ENCODE measurements around the gene CDH20.

The CDH20 gene

DNA sequence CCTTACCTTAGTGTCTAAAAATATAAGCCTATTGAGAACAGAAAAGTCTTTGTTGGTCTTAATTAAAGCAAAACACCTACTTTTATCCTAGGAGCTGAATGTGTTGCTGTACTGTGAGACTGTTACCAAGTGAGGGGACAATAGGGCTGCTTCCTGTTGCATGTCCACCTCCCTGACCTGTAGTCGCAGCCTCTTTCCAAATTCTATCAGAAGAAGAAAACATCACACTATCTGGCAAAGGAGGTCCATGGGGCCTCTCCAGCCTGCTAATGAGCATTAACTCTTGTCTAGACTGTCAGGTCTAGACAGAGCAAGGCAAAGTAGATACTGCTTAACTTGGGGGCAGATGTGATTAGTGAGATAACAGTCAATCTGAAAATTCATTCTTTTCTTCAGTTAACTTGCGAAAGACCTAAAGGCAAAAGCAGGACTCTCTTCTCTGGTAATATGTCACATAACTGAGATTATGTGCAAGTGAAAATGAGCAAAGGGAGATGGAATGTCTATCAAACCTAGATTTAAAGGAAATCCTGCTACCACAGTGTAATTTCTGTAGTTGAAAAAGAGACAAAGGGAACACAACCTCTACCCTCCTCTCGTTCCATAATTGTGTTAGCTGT is 66.9 kb downstream of the CDH20 start:
- no peak overlapping the region for H3K14ac ChIP-seq (ENCODE audit: low read length in 2 of 2)
- no peak overlapping the region for H2AFZ ChIP-seq (ENCODE audit: low read depth, low read length)
- no peak overlapping the region for H3K27ac ChIP-seq (ENCODE audit: low read length, poor library complexity, severe bottlenecking)
- H3K4me2 ChIP-seq (ENCODE audit: low read length, poor library complexity, severe bottlenecking) = no peak overlapping the region
- H3K18ac ChIP-seq (ENCODE audit: low read depth in 1 of 2, low read length in 2 of 2) = no peak overlapping the region
- WGBS = 100% methylated on average over 1 of the region's 3 CpGs
- no peak overlapping the region for H2AK5ac ChIP-seq (ENCODE audit: low read length, severe bottlenecking)
- no peaks in the 10 kb centered on the region for H3K27me3 ChIP-seq (ENCODE audit: control insufficient read depth in 1 of 2, insufficient read depth in 1 of 2, low read length in 2 of 2)
- H3K4ac ChIP-seq (ENCODE audit: low read depth in 1 of 2, low read length in 2 of 2) = no peak overlapping the region
- no peak for DNase-seq
- no peak overlapping the region for H4K91ac ChIP-seq (ENCODE audit: low read length)
- H3K79me1 ChIP-seq (replicated peaks; ENCODE audit: low read length, poor library complexity, severe bottlenecking) = no peaks in the 10 kb centered on the region
- H3K9me3 ChIP-seq (ENCODE audit: control insufficient read depth, low read length) = no peaks in the 10 kb centered on the region
- H3K4me1 ChIP-seq (ENCODE audit: control insufficient read depth, insufficient read depth, low read depth, low read length) = no peaks in the 10 kb centered on the region
- H3K36me3 ChIP-seq (ENCODE audit: control insufficient read depth in 1 of 2, insufficient read depth in 2 of 2, low read depth in 1 of 2, low read length in 2 of 2) = no peaks in the 10 kb centered on the region
- H2BK120ac ChIP-seq (ENCODE audit: low read depth, low read length) = no peak overlapping the region
- H2BK12ac ChIP-seq (ENCODE audit: low read length in 2 of 2) = no peak overlapping the region
- no peak overlapping the region for H2BK15ac ChIP-seq (ENCODE audit: low read depth, poor library complexity, severe bottlenecking)
- peak overlapping the region in 1 of 2 experiments; percentile 39 for H3K4me3 ChIP-seq (ENCODE audit: insufficient read depth in 1 of 2, low read depth in 1 of 2, low read length in 2 of 2)
- no peak overlapping the region for H3K23ac ChIP-seq (ENCODE audit: low read length in 2 of 2)
- H3K9ac ChIP-seq (ENCODE audit: low read length) = peak overlapping the region; percentile 64
- H2BK5ac ChIP-seq (ENCODE audit: low read depth, low read length, poor library complexity, severe bottlenecking) = no peak overlapping the region
- H4K8ac ChIP-seq (ENCODE audit: low read length) = no peak overlapping the region

DNA sequence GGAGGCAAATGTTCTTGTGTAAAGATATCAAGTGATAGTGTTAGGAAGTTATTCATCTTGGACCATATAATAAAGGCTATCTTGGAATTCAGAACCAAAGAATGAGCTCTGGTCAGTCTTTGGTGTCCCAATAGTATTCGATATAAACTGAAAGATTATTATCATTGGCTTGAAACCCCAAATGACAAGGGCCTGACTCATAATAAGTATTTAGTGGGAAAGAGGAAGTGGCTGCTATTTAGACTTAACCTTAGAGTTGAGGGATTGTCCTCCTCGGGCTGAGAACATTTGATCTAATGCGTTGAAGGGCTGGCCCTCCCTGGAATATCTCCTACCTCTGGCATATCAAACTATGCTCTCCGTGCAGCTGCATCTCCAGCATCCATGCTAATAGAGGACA is 67.5 kb downstream of the CDH20 start:
- no peak overlapping the region for H4K91ac ChIP-seq (ENCODE audit: low read length)
- 75% methylated on average over 4 of the region's 4 CpGs for WGBS
- H3K79me1 ChIP-seq (replicated peaks; ENCODE audit: low read length, poor library complexity, severe bottlenecking) = no peaks in the 10 kb centered on the region
- H3K9me3 ChIP-seq (ENCODE audit: control insufficient read depth, low read length) = no peaks in the 10 kb centered on the region
- no peaks in the 10 kb centered on the region for H3K27me3 ChIP-seq (ENCODE audit: control insufficient read depth in 1 of 2, insufficient read depth in 1 of 2, low read length in 2 of 2)
- no peak overlapping the region for H2BK15ac ChIP-seq (ENCODE audit: low read depth, poor library complexity, severe bottlenecking)
- H3K23ac ChIP-seq (ENCODE audit: low read length in 2 of 2) = no peak overlapping the region
- no peaks in the 10 kb centered on the region for H3K4me1 ChIP-seq (ENCODE audit: control insufficient read depth, insufficient read depth, low read depth, low read length)
- H2AK5ac ChIP-seq (ENCODE audit: low read length, severe bottlenecking) = no peak overlapping the region
- peak overlapping the region; percentile 64 for H3K9ac ChIP-seq (ENCODE audit: low read length)
- H2BK120ac ChIP-seq (ENCODE audit: low read depth, low read length) = no peak overlapping the region
- H4K8ac ChIP-seq (ENCODE audit: low read length) = no peak overlapping the region
- no peak overlapping the region for H3K27ac ChIP-seq (ENCODE audit: low read length, poor library complexity, severe bottlenecking)
- no peak overlapping the region for H2BK12ac ChIP-seq (ENCODE audit: low read length in 2 of 2)
- H3K4ac ChIP-seq (ENCODE audit: low read depth in 1 of 2, low read length in 2 of 2) = no peak overlapping the region
- no peak overlapping the region for H3K4me2 ChIP-seq (ENCODE audit: low read length, poor library complexity, severe bottlenecking)
- no peak overlapping the region for H2AFZ ChIP-seq (ENCODE audit: low read depth, low read length)
- DNase-seq = peak; percentile 6
- no peak overlapping the region for H3K14ac ChIP-seq (ENCODE audit: low read length in 2 of 2)
- H3K36me3 ChIP-seq (ENCODE audit: control insufficient read depth in 1 of 2, insufficient read depth in 2 of 2, low read depth in 1 of 2, low read length in 2 of 2) = no peaks in the 10 kb centered on the region
- peak overlapping the region in 1 of 2 experiments; percentile 47 for H3K4me3 ChIP-seq (ENCODE audit: insufficient read depth in 1 of 2, low read depth in 1 of 2, low read length in 2 of 2)
- H2BK5ac ChIP-seq (ENCODE audit: low read depth, low read length, poor library complexity, severe bottlenecking) = no peak overlapping the region
- H3K18ac ChIP-seq (ENCODE audit: low read depth in 1 of 2, low read length in 2 of 2) = no peak overlapping the region

DNA sequence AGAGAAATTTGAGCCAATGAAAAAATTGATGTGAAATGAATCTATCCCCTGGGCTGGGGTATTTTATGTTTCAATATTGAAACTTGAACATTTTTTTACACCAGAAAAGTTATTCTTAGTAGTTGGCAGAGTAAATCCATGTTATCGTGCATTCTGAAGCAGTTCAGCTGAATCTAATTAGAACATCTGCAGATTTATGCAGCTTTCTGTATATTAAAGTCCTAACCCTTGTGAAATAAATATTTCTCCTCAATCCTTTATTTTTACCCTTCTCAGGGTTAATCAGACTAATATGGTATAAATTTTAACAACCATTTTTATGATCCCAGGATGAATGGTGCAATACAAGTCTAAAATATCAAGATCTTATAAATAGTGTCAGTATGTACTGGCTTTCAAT is 69.5 kb downstream of the CDH20 start:
- no peaks in the 10 kb centered on the region for H3K36me3 ChIP-seq (ENCODE audit: control insufficient read depth in 1 of 2, insufficient read depth in 2 of 2, low read depth in 1 of 2, low read length in 2 of 2)
- no peak overlapping the region for H2BK12ac ChIP-seq (ENCODE audit: low read length in 2 of 2)
- H3K27me3 ChIP-seq (ENCODE audit: control insufficient read depth in 1 of 2, insufficient read depth in 1 of 2, low read length in 2 of 2) = no peaks in the 10 kb centered on the region
- H4K91ac ChIP-seq (ENCODE audit: low read length) = no peak overlapping the region
- H3K4ac ChIP-seq (ENCODE audit: low read depth in 1 of 2, low read length in 2 of 2) = no peak overlapping the region
- no CpG with 5 or more reads among the region's 1 CpG for WGBS
- no peak overlapping the region for H2BK5ac ChIP-seq (ENCODE audit: low read depth, low read length, poor library complexity, severe bottlenecking)
- H3K18ac ChIP-seq (ENCODE audit: low read depth in 1 of 2, low read length in 2 of 2) = no peak overlapping the region
- H2BK15ac ChIP-seq (ENCODE audit: low read depth, poor library complexity, severe bottlenecking) = no peak overlapping the region
- no peak overlapping the region for H2BK120ac ChIP-seq (ENCODE audit: low read depth, low read length)
- H2AFZ ChIP-seq (ENCODE audit: low read depth, low read length) = no peak overlapping the region
- H3K27ac ChIP-seq (ENCODE audit: low read length, poor library complexity, severe bottlenecking) = no peak overlapping the region
- no peaks in the 10 kb centered on the region for H3K4me1 ChIP-seq (ENCODE audit: control insufficient read depth, insufficient read depth, low read depth, low read length)
- DNase-seq = no peak
- H3K4me2 ChIP-seq (ENCODE audit: low read length, poor library complexity, severe bottlenecking) = no peak overlapping the region
- no peak overlapping the region for H3K9ac ChIP-seq (ENCODE audit: low read length)
- H2AK5ac ChIP-seq (ENCODE audit: low read length, severe bottlenecking) = no peak overlapping the region
- H3K4me3 ChIP-seq (ENCODE audit: insufficient read depth in 1 of 2, low read depth in 1 of 2, low read length in 2 of 2) = no peak overlapping the region
- no peak overlapping the region for H3K23ac ChIP-seq (ENCODE audit: low read length in 2 of 2)
- no peak overlapping the region for H4K8ac ChIP-seq (ENCODE audit: low read length)
- H3K14ac ChIP-seq (ENCODE audit: low read length in 2 of 2) = no peak overlapping the region
- no peaks in the 10 kb centered on the region for H3K9me3 ChIP-seq (ENCODE audit: control insufficient read depth, low read length)
- no peaks in the 10 kb centered on the region for H3K79me1 ChIP-seq (replicated peaks; ENCODE audit: low read length, poor library complexity, severe bottlenecking)

DNA sequence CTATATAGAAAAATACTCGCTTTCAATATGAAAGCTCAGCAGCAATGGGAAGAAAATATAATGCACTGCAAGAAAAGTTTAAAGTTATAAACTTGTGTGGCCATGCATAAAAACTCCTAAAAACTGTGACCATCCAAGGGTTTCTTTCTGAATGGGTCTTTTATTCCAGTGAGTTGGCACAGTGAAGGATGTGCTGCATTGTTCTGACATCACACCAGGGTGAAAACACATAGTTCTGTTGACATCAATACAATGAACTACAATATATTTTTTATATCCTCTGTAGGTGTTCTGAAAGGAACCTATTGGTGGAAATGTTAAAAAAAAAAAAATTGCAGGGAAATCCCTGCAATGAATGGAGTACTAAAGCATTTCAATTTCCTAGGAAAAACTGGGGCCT is 80.2 kb downstream of the CDH20 start:
- Histone ChIP-seq H3K4me2 (ENCODE audit: low read length, poor library complexity, severe bottlenecking) (no peak overlapping the region), H3K9ac (ENCODE audit: low read length) (no peak overlapping the region), H2AFZ (ENCODE audit: low read depth, low read length) (no peak overlapping the region), H3K36me3 (ENCODE audit: control insufficient read depth in 1 of 2, insufficient read depth in 2 of 2, low read depth in 1 of 2, low read length in 2 of 2) (no peaks in the 10 kb centered on the region), H2BK12ac (ENCODE audit: low read length in 2 of 2) (no peak overlapping the region), H2AK5ac (ENCODE audit: low read length, severe bottlenecking) (no peak overlapping the region), H4K91ac (ENCODE audit: low read length) (no peak overlapping the region), H3K4ac (ENCODE audit: low read depth in 1 of 2, low read length in 2 of 2) (no peak overlapping the region), H3K27ac (ENCODE audit: low read length, poor library complexity, severe bottlenecking) (no peak overlapping the region), H3K4me3 (ENCODE audit: insufficient read depth in 1 of 2, low read depth in 1 of 2, low read length in 2 of 2) (no peak overlapping the region), H2BK15ac (ENCODE audit: low read depth, poor library complexity, severe bottlenecking) (no peak overlapping the region), H3K23ac (ENCODE audit: low read length in 2 of 2) (no peak overlapping the region), H3K4me1 (ENCODE audit: control insufficient read depth, insufficient read depth, low read depth, low read length) (no peaks in the 10 kb centered on the region), H3K27me3 (ENCODE audit: control insufficient read depth in 1 of 2, insufficient read depth in 1 of 2, low read length in 2 of 2) (no peaks in the 10 kb centered on the region), H2BK5ac (ENCODE audit: low read depth, low read length, poor library complexity, severe bottlenecking) (no peak overlapping the region), H3K79me1 (replicated peaks; ENCODE audit: low read length, poor library complexity, severe bottlenecking) (no peaks in the 10 kb centered on the region), H3K14ac (ENCODE audit: low read length in 2 of 2) (no peak overlapping the region), H4K8ac (ENCODE audit: low read length) (no peak overlapping the region), H3K18ac (ENCODE audit: low read depth in 1 of 2, low read length in 2 of 2) (no peak overlapping the region), H3K9me3 (ENCODE audit: control insufficient read depth, low read length) (no peaks in the 10 kb centered on the region), H2BK120ac (ENCODE audit: low read depth, low read length) (no peak overlapping the region)
- no CpG with 5 or more reads among the region's 1 CpG for WGBS
- no peak for DNase-seq

Data from mesenchymal stem cell (in vitro differentiated cells and primary cell).